ENCODE measurements around the gene HFE. TPM values are rescaled to one million over a fixed set of nuclear protein-coding genes. Genes with fewer than 3 reads are reported as not detected.

HFE gene
- total and polyA plus RNA-seq, 2 of the 13 experiments (the other 11 are each of a cell fraction or from before 2014, with no cell fraction given), result 3.7 to 6.3 TPM

DNA sequence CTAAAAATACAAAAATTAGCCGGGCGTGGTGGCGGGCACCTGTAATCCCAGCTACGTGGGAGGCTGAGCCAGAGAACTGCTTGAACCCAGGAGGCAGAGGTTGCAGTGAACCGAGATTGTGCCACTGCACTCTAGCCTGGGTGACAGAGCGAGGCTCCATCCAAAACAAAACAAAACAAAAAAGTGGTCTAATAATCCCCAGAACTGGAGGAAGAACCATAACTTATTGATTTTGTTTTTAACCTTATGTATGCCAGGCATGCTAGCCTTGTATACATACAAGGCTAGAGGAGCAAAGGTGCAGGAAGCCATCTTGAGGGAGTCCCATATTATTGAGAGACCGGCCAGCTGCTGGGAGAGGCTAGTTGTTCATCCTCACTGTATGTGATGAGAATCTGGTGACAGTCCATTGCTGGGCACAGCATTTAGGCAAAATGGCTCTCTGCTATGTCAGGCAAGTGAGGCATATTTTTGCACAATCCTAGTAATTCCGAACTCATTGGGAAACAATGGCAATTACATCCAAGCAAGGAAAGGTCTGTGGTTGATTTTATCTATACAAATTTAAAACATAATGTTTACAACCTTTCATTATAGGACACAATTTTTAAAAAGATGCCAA lies 18.0 kb downstream of the HFE start (continued):
- TF ChIP-seq, protein P1, sequence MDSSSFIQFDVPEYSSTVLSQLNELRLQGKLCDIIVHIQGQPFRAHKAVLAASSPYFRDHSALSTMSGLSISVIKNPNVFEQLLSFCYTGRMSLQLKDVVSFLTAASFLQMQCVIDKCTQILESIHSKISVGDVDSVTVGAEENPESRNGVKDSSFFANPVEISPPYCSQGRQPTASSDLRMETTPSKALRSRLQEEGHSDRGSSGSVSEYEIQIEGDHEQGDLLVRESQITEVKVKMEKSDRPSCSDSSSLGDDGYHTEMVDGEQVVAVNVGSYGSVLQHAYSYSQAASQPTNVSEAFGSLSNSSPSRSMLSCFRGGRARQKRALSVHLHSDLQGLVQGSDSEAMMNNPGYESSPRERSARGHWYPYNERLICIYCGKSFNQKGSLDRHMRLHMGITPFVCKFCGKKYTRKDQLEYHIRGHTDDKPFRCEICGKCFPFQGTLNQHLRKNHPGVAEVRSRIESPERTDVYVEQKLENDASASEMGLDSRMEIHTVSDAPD (CRISPR knock-in tag; IDR thresholded peaks at IDR 0.05), result peak; percentile 11; the same call in 1 of the 2 replicates
- peak; percentile 87 for TF ChIP-seq ZNF460 (CRISPR knock-in tag; IDR thresholded peaks at IDR 0.05; ENCODE audit: borderline replicate concordance)
- TF ChIP-seq, protein P2, sequence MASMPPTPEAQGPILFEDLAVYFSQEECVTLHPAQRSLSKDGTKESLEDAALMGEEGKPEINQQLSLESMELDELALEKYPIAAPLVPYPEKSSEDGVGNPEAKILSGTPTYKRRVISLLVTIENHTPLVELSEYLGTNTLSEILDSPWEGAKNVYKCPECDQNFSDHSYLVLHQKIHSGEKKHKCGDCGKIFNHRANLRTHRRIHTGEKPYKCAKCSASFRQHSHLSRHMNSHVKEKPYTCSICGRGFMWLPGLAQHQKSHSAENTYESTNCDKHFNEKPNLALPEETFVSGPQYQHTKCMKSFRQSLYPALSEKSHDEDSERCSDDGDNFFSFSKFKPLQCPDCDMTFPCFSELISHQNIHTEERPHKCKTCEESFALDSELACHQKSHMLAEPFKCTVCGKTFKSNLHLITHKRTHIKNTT (CRISPR knock-in tag; IDR thresholded peaks at IDR 0.05), result 0 out of 2 replicates have a peak, but pooled peaks have one; percentile 76
- TF ChIP-seq ZMAT3 (CRISPR knock-in tag; conservative IDR thresholded peaks at IDR 0.05), result 0 out of 2 replicates have a peak, but pooled peaks have one; percentile 3
- TF ChIP-seq ZNF652 (CRISPR knock-in tag; IDR thresholded peaks at IDR 0.05; ENCODE audit: borderline replicate concordance, low read depth), result peak; percentile 89
- TF ChIP-seq, protein P3, sequence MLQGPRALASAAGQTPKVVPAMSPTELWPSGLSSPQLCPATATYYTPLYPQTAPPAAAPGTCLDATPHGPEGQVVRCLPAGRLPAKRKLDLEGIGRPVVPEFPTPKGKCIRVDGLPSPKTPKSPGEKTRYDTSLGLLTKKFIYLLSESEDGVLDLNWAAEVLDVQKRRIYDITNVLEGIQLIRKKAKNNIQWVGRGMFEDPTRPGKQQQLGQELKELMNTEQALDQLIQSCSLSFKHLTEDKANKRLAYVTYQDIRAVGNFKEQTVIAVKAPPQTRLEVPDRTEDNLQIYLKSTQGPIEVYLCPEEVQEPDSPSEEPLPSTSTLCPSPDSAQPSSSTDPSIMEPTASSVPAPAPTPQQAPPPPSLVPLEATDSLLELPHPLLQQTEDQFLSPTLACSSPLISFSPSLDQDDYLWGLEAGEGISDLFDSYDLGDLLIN (CRISPR knock-in tag; IDR thresholded peaks at IDR 0.05; ENCODE audit: borderline replicate concordance), result 0 out of 2 replicates have a peak, but pooled peaks have one; percentile 42
- TF ChIP-seq, protein P4, sequence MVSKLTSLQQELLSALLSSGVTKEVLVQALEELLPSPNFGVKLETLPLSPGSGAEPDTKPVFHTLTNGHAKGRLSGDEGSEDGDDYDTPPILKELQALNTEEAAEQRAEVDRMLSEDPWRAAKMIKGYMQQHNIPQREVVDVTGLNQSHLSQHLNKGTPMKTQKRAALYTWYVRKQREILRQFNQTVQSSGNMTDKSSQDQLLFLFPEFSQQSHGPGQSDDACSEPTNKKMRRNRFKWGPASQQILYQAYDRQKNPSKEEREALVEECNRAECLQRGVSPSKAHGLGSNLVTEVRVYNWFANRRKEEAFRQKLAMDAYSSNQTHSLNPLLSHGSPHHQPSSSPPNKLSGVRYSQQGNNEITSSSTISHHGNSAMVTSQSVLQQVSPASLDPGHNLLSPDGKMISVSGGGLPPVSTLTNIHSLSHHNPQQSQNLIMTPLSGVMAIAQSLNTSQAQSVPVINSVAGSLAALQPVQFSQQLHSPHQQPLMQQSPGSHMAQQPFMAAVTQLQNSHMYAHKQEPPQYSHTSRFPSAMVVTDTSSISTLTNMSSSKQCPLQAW (CRISPR knock-in tag; IDR thresholded peaks at IDR 0.05), result peak; percentile 8; the same call in 1 of the 2 replicates
- 0 out of 2 replicates have a peak, but pooled peaks have one; percentile 16 for TF ChIP-seq RFXANK (CRISPR knock-in tag; IDR thresholded peaks at IDR 0.05)
- TF ChIP-seq ZMYM3 (CRISPR knock-in tag; IDR thresholded peaks at IDR 0.05), result peak; percentile 58; the same call in 1 of the 2 replicates
- TF ChIP-seq ELF3 (CRISPR knock-in tag; IDR thresholded peaks at IDR 0.05), result no peak
- TF ChIP-seq ZNF768 (CRISPR knock-in tag; IDR thresholded peaks at IDR 0.05), result 0 out of 2 replicates have a peak, but pooled peaks have one; percentile 4
- peak; percentile 66; the same call in 1 of the 2 replicates for TF ChIP-seq ZNF501 (CRISPR knock-in tag; IDR thresholded peaks at IDR 0.05)
- TF ChIP-seq ZSCAN30 (CRISPR knock-in tag; IDR thresholded peaks at IDR 0.05), result 0 out of 2 replicates have a peak, but pooled peaks have one; percentile 39
- TF ChIP-seq, protein P5, sequence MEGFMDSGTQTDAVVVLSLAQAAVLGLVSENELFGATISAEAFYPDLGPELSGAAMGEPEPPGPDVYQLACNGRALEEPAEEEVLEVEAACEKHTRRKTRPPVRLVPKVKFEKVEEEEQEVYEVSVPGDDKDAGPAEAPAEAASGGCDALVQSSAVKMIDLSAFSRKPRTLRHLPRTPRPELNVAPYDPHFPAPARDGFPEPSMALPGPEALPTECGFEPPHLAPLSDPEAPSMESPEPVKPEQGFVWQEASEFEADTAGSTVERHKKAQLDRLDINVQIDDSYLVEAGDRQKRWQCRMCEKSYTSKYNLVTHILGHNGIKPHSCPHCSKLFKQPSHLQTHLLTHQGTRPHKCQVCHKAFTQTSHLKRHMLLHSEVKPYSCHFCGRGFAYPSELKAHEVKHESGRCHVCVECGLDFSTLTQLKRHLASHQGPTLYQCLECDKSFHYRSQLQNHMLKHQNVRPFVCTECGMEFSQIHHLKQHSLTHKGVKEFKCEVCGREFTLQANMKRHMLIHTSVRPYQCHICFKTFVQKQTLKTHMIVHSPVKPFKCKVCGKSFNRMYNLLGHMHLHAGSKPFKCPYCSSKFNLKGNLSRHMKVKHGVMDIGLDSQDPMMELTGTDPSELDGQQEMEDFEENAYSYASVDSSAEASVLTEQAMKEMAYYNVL (CRISPR knock-in tag; IDR thresholded peaks at IDR 0.05; ENCODE audit: borderline replicate concordance), result no peak
- TF ChIP-seq JUND (CRISPR knock-in tag; IDR thresholded peaks at IDR 0.05), result no peak
- 0 out of 2 replicates have a peak, but pooled peaks have one; percentile 8 for TF ChIP-seq ZNF430 (CRISPR knock-in tag; IDR thresholded peaks at IDR 0.05)
- TF ChIP-seq KDM5A (IDR thresholded peaks at IDR 0.05; ENCODE audit: borderline replicate concordance, low read length), result no peak
- TF ChIP-seq ZNF775 (CRISPR knock-in tag; IDR thresholded peaks at IDR 0.05; ENCODE audit: borderline replicate concordance), result no peak
- 0 out of 2 replicates have a peak, but pooled peaks have one; percentile 80 for TF ChIP-seq ZNF572 (CRISPR knock-in tag; IDR thresholded peaks at IDR 0.05)
- TF ChIP-seq ZNF253 (CRISPR knock-in tag; IDR thresholded peaks at IDR 0.05; ENCODE audit: borderline replicate concordance), result no peak
